NT2/D1 (cell line): Measurements from ENCODE around the gene RNF115.
"Not testable (repeated sequence)": the region's sequence is repeated elsewhere in the genome, so short reads cannot be mapped to it uniquely, and the experiment has no call there.

Experiments
- DNase-seq: peaks from one replicate; pipeline ENCODE4 v3.0.0-alpha.2; 2011; ENCODE audit warnings: low read depth, low spot score
- H3K27me3 ChIP-seq: 2 replicates; pipeline ENCODE4 v1.6.0; 2011; ENCODE audit warnings: mild to moderate bottlenecking; ENCODE audit not compliant: insufficient read length, insufficient read depth
- H3K36me3 ChIP-seq: 2 replicates; pipeline ENCODE4 v1.6.1; 2011; ENCODE audit warnings: mild to moderate bottlenecking, low read length, mixed read lengths; ENCODE audit not compliant: insufficient read depth, insufficient read length
- H3K4me1 ChIP-seq: 2 replicates; pipeline ENCODE4 v1.5.1; 2011; ENCODE audit not compliant: insufficient read depth, insufficient read length
- H3K4me3 ChIP-seq: 2 replicates; pipeline ENCODE4 v1.5.1; 2011; ENCODE audit warnings: low read depth; ENCODE audit not compliant: insufficient read length
- H3K9ac ChIP-seq: 2 replicates; pipeline ENCODE4 v1.6.0; 2011; ENCODE audit warnings: low read depth; ENCODE audit not compliant: insufficient read length
- H3K9me3 ChIP-seq: 2 replicates; pipeline ENCODE4 v1.5.1; 2011; ENCODE audit warnings: mild to moderate bottlenecking, low read length; ENCODE audit not compliant: insufficient read depth
- SUZ12 ChIP-seq: IDR thresholded peaks from 2 replicates; pipeline ENCODE4 v1.6.1; 2011; ENCODE audit not compliant: insufficient read length, insufficient read depth; ENCODE audit errors: extremely low read depth
- YY1 ChIP-seq: IDR thresholded peaks from 2 replicates; pipeline ENCODE4 v1.6.1; 2011; ENCODE audit not compliant: insufficient read length, insufficient read depth
- ZNF274 ChIP-seq: IDR thresholded peaks from 2 replicates; pipeline ENCODE4 v1.6.1; 2011; ENCODE audit warnings: mild to moderate bottlenecking, low read depth, low read length

Gene RNF115

DNA sequence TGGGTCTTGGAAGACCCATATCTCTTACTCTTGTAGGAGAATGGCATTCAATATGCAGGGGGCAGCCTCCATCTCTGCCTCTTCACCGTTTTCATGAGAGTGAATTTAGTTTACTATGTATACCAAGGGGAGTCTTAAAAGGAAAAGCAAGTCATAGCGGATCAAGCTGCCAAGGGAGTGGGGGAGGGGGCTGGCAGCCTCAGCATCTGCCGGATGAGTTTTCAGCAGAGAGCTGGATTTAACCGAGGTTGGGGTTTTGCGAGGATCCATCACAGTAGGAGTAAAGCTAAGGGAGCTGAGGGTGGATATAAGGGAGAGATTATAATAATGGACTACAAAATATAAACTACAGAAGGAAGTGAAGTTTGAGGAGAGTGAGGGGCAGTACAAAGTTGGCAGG lies 94.7 kb downstream of the RNF115 start:
- no peaks in the 10 kb centered on the region for H3K4me1 ChIP-seq
- no peaks in the 10 kb centered on the region for H3K9me3 ChIP-seq
- H3K36me3 ChIP-seq = no peaks in the 10 kb centered on the region
- H3K4me3 ChIP-seq = no peak overlapping the region
- DNase-seq = no peak
- TF ChIP-seq SUZ12 = no peak
- no peak for TF ChIP-seq ZNF274
- no peak for TF ChIP-seq YY1
- no peak overlapping the region for H3K9ac ChIP-seq
- H3K27me3 ChIP-seq = no peaks in the 10 kb centered on the region

DNA sequence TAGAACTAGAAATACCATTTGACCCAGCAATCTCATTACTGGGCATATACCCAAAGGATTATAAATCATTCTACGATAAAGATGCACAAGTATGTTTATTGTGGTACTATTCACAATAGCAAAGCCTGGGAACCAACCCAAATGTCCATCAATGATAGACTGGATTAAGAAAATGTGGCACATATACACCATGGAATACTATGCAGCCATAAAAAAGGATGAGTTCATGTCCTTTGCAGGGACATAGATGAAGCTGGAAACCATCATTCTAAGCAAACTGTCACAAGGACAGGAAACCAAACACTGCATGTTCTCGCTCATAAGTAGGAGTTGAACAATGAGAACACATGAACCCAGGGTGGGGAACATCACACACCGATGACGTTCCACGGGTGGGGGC lies 97.7 kb downstream of the RNF115 start:
- not testable (repeated sequence) for DNase-seq, H3K9ac ChIP-seq, H3K4me3 ChIP-seq, H3K4me1 ChIP-seq, H3K36me3 ChIP-seq, H3K9me3 ChIP-seq, H3K27me3 ChIP-seq

DNA sequence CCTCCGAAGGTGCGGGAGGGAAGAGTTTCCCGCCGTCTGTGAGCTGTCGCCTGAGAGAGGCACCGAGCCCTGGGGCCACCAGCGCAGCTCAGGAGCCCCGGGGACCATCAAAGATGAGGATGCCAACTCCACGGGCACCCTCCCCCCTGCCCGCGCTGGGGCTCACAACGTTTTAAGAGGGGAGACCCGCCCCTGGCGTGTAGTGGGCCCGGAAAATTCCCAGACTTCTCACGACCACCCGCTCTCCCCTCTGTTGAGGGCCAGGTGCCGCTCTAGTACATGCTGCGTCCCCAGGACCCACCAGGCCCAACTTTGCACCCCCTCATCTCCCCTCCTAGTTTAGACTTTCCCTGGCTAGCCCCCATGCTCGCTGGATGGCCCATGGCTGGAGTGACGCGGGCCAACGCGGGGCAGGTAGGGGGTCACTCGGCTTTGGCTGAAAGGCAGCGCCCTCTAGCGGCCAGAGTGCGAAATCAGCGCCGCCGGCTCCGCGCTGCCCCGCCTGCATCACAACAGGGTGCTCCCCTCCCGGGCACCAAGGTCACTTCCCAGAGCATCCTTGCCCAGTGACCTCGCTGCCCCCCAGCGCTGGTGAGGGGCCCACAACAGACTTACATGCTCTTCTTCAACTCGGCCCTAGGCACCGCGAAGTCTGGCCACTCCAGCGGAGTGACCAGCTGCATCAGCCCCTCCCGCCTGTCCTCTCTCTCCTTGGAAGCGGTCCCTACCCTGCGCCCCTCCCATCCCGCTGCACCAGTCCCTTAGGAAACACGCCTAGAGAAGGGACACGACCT lies 102.8 kb downstream of the RNF115 start:
- H3K27me3 ChIP-seq = peaks cover 21% of the 10 kb centered on the region
- DNase-seq = peak; percentile 59
- no peak overlapping the region for H3K4me3 ChIP-seq
- no peak for TF ChIP-seq ZNF274
- H3K36me3 ChIP-seq = no peaks in the 10 kb centered on the region
- H3K4me1 ChIP-seq = peaks cover 4% of the 10 kb centered on the region
- no peaks in the 10 kb centered on the region for H3K9me3 ChIP-seq
- no peak overlapping the region for H3K9ac ChIP-seq

DNA sequence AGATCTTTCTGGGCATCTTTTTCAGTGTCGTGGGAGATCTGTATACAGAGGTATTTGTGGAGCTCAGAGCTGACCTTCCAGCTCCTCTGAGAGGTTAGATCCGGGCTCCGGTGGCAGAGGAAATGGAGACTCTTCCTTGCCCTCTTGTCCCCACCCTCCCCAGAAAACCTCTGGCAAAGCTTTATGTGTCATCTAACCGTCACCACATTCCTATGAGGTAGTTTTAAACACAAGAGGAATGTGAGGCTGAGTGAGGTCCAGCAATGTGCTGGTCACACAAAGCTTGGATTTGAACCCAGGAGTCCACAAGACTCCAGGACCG lies 103.4 kb downstream of the RNF115 start:
- no peak overlapping the region for H3K9ac ChIP-seq
- TF ChIP-seq YY1 (no peak), SUZ12 (no peak), ZNF274 (no peak)
- H3K9me3 ChIP-seq = no peaks in the 10 kb centered on the region
- H3K4me3 ChIP-seq = no peak overlapping the region
- no peak for DNase-seq
- H3K27me3 ChIP-seq = peaks cover 21% of the 10 kb centered on the region
- peaks cover 9% of the 10 kb centered on the region for H3K4me1 ChIP-seq
- H3K36me3 ChIP-seq = no peaks in the 10 kb centered on the region

DNA sequence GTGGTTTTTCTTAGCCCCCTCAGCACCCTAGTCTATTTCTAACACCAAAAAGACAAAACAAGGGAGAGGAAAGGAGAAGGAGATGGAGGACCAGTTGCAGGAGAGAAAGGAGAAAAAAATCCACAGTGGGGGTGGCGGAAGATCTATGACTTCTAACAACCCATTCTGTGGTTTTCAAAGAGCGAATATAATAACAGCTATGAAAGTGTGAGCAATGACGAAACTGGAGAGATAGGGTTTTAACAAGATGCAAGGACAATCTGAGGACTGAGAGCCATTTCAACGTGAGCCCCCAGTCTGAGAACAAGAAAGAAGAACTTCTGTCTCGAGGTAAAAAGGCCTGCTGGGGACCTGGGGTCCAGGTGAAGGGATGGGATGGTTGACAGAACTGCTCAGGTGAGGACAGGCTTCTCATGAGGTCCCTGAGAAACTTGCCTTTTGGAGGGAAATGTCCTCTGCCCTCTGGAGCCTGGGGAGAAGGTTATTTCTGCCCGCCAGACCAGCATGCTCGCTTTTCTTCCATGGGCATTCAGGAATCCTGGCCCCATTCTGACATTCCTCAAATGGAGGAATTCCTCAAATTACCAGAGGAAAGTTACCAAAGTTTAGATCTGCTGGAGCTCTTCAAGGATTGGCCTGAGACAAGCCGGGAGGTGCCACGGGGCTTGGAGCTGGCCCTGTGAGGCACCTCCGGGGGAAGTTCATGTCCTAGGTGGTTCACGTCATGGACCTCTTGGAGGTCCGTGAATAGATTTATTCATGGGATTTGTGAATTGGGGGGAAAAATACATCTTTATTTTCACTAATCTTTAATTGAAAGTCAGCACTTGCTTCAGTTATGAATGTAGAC lies 104.4 kb downstream of the RNF115 start, which contains the start of gene CD160:
Gene CD160, plus strand, starts transcription at position 270 of the 850 bp plus-strand sequence. CDS start 8,829 bp downstream, outside the sequence.
- no peak for DNase-seq
- Histone ChIP-seq H3K27me3 (peaks cover 21% of the 10 kb centered on the region), H3K9ac (no peak within 1 kb of the TSS), H3K36me3 (no peaks in the 10 kb centered on the region), H3K9me3 (no peaks in the 10 kb centered on the region), H3K4me1 (peaks cover 9% of the 10 kb centered on the region), H3K4me3 (no peak within 1 kb of the TSS)
- no peak for TF ChIP-seq ZNF274
- no peak for TF ChIP-seq YY1
- no peak for TF ChIP-seq SUZ12

DNA sequence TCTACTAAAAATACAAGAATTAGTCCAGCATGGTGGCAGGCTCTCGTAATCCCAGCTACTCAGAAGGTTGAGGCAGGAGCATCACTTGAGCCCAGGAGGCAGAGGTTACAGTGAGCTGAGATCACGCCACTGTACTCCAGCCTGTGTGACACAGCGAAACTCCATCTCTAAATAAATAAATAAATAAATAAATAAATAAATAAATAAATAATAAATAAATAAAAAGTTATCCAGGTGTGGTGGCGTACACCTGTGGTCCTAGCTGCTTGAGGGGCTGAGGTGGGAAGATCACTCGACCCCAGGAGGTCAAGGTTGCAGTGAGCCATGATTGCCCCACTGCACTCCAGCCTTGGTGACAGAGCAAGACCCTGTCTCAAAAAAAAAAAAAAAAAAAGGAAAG lies 105.4 kb downstream of the RNF115 start:
- H3K36me3 ChIP-seq, H3K9ac ChIP-seq, H3K9me3 ChIP-seq, H3K4me3 ChIP-seq, DNase-seq: not testable (repeated sequence)
- H3K27me3 ChIP-seq = peaks cover 21% of the 10 kb centered on the region
- H3K4me1 ChIP-seq = peaks cover 14% of the 10 kb centered on the region

DNA sequence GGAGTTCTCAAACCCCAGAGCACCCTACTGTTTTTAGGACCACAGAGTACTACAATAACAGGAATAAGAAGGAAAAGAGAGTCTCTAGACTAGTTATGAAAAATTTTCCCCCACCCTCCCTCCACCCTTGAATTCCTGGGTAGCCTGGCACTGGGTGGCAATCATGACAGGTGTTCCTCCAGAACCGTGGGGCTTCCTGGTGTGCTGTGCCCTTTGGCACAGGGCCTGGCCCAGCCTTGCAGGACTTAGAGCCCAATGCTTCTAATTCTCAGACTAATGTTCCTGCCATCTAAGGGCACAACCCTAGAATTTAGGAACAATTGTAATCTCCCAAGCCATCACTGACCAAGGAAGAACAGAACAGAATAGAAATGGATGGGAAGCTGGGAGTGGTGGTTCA lies 106.1 kb downstream of the RNF115 start:
- no peak for DNase-seq
- H3K4me1 ChIP-seq = peaks cover 14% of the 10 kb centered on the region
- no peaks in the 10 kb centered on the region for H3K9me3 ChIP-seq
- no peak overlapping the region for H3K9ac ChIP-seq
- H3K36me3 ChIP-seq = no peaks in the 10 kb centered on the region
- TF ChIP-seq YY1 (no peak), SUZ12 (no peak), ZNF274 (no peak)
- no peak overlapping the region for H3K4me3 ChIP-seq
- peaks cover 21% of the 10 kb centered on the region for H3K27me3 ChIP-seq
